Stromal cell of bone marrow (primary cell): ENCODE results near the gene CMSS1.

Experiments
- DNase-seq: peaks from one replicate; pipeline ENCODE4 v3.0.0-alpha.2; 2012; ENCODE audit warnings: low read depth

CMSS1 gene

DNA sequence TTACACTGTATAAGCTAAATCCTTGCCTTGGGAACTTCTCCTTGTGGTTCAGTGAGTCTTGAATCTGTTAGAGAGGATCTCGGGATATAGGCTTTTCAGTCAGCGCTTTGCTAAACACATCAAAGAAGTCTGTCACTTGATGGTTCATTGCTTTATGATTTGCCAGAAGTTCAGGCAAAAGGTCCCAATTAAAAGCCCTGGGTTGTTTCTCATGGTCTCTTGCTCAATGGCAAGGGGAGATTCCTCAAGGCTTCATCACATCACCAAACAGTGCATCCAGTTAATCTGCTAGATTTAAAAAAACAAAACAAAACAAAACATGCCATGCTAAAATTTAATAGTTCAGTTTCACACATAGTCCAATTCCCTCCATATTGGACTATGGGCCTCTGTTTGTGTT is 181.9 kb downstream of the CMSS1 start:
- no peak for DNase-seq

DNA sequence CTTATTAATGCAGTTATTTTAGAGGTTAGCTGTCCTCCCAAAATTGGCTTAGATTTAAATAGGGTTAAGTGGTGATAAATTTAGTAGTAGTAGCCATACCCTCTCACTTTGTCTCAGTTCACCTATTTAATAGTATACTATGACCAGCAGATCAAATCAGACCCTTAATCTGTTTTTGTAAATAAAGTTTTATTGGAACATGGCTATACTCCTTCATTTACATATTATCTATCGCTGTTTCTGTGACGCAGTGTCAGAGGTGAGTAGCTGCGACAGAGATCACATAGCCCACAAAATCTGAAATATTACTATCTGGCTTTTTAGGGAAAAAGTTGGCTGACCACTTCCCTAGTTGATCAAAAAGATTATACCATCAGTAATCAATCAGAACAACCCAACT is 183.4 kb downstream of the CMSS1 start:
- no peak for DNase-seq

DNA sequence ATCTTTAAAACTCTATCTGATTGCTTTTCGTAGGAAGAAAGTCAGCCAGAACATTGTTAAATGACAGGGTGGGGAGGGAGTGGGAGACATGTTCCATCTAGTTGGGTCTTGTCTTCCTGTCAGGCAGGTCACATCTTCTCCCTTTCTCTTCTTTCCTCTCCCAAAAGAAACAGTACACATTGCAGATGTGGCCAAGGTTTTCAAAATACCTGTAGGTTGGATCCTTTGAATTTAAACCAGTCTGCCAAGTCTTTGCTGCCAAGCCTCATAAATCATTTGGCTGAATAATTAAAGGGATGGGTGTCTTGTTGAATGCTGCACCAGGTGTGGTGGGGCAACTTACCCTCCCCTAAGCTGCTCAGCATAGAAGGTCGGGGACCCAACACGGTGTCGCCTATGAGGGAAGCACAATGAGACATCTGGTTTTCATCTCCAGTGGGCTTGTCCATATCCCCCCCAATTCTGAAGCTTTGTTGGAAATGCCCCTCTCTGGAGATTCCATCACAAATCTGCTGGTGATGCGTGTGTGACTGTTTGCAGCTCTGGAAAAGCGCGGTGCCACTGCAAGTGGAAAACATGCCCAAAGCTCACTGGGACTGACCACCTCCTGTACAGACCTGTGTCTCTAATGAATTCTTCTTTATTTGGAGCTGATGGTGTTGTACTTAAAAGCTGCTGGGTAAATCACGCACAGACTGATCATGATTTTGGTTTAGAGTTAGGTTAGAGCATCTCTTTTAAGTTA is 184.0 kb downstream of the CMSS1 start:
- no peak for DNase-seq

DNA sequence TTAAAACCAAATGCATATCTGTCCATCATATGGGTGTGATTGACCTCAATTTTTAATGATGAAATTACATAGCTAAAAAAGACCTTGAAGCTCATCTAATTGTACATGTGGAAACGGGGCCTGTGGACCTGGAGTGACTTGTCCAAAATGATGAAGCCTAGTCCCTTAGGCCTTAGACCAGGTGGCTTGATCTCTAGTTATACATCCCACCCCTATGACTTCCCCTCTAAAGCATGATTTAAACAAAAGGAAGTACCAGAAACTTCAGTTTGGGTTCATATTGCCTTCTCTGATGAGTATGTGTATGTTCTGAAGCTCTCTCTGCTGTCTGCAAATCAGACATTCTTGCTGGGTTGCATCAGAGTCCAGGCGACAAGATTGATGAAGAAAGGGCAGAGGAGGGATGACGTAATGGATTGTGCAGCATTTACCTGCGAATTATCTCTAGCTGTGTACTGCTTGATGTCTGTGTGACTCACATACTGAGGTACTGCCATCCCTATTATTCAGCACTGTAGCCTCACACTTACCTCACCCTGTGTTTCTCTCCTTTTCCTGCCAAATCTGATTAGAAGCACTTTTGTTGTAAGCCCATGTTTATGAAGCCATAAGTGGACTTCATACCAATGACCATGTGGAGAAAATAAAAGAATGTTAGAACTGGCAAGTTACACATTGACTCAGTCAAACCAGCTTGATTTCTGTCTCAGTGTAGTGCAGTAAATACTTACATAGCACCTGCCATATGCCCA is 185.1 kb downstream of the CMSS1 start:
- no peak for DNase-seq

DNA sequence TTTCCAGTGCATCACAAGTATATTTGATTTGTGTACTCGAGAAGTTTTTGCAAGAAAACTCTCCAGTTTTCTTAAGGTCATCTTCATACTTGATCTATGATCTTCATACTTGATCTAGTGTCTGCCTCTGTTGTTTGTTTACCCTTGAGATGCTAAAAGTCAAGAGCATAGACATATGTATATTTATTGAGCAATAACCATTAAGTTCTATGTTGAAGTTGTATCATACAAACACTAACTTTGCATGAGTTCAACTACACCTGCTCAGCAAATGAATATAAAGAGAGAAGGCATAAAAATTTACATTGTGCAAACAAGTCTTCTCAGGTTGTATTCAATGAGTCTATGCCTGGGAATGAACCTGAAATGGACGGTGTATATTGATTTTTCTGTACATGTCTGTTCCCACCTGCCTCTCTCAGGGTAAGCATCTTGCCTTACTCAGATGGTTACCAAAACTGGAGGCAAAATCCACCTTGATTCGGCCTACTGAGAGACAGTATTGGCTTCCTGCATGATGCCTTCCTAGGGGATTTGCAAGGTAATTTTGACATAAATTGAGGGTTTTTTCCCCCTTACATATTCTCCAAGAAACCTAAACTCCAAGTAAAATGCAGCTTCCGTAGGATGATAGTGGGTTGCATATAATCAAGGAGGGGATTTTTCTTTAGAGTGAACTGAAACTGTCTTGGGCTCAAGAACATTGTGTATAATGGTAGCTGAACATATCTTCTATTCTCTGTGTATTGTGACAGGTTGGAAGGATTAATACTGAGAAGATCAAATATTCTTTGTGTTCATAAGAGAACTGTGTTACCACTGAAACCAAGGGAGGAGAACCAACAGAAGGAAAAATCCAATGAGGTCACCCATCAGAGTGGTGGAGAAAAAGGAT is 186.2 kb downstream of the CMSS1 start:
- no peak for DNase-seq

DNA sequence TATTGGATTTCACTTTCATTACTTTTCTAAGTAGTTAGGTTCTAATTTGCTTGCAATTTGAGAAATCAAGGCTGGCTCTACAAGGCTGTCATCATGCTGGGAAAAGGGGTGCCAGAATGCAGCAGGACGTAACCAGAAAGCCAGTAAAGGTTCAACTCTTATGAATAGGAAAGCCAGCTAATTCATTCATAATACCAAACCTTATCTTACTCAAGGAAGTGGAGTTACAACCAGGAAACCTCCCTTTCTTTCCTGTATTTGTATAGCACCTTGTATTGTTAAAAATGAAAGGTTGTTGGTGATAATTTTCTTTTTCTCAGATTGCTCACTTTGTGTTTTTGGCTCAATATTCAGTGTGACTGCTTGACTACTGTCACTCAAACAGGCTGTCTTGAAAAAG is 187.3 kb downstream of the CMSS1 start:
- no peak for DNase-seq

DNA sequence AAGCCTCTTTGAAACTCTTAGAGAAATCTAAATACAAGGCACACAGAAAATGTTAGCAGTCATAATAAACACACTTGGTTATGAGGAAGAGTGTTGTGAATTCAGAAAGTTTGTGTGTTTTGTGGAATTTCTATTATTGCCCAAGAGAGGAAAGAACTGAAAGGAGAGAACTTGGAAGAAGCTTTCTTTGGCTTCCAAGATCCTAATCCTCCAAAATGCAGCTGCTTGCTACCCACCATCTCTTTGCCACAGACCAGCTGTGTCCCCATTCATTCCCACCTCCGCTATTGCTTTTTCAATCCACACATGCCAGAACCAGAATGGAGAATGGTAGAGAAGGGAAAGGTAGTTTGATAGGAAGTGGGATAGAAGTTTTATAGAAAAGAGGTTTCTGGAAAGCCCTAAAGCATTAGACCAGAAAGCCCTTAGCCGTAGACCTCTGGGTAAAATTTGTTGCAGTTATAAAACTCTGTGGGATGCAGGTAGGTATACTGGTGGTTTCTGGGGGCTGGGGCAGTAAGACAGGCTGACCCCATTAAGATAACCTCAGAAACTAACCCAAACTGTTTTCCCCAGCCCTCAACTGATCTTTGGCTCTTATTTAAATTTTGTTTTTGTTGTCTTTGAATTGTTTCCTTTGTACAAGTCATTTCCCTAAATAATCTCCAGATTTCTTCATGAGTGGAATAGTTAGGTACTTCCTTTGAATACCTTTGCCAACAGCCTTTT is 188.2 kb downstream of the CMSS1 start:
- DNase-seq = no peak

DNA sequence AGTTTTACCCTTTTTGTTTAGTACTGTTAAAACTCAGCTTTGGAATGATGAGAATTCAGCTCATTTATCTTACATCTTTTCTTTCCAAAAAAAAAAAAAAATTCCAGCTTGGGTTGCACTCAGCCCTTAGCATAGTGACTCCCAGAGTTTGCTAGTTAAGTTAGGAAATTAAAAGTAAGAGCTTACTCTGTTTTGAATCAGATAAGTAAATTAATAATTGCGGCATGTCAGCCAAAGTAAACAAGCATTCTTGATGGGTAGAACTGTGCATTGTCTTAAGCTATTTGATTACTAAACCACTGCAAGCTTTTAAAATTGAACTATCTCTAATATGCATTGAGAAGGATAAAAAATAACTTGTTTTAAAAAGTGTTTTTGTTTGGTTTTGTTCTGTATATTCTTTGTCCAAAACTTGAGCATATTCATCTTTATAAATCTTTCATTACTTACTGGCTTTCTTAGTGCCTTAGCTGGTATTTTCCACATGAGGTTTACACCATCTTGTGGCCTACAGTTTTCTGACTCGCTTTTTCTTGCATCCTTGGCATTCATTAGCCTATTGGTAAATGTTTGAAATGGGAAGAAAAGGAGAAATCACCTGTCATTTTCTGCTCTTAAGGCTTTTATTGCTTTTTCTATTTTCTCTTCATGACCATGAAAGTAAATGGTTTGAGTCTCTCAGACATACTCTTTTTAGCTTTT is 189.1 kb downstream of the CMSS1 start:
- DNase-seq = peak; percentile 44

DNA sequence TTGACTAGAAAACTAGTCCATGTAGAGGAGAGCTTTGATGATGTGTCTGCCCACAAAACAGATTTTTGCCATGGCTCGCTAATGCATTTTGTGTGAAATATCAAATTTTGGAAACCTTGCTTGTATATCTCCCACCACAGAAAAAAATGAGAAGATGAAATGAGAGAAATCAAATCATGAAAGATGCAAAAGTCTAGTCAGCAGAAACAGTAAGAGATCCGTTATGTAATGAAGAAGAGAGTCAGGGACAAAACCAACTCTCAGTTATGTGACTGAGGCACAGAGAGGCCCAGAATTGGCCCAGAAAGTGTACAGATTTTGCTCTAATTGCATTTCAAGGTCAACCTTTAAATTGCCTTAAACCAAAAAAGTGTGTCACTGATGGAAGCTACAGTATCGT is 189.7 kb downstream of the CMSS1 start:
- no peak for DNase-seq

DNA sequence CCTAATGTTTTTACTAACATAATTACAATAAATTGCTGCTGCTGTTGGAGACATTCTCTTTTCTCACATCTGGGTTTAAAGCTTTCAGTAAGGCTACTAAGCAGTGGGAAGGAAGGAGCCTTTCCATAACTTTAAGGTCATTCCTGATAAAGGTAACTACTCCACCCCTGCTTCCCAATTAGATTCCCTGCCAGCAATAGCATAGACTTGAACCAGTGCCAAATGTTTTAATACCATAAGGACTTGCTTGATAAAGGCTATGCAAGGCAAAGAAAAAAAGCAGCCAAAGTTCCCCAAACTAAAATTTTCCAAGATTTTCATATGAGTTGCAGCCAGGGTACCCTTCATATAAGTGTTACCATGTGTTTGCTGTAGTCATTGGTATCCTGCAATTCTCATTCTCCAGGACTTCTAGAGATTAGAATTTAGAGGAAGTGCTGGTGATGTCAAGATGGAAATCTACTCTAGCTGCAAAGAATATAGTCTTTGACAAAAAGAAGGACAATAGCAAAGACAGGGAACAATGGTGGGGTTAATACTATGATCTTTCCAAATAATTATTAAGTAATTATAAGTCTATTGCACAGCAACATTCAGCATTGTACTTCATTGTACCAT is 190.5 kb downstream of the CMSS1 start:
- no peak for DNase-seq

DNA sequence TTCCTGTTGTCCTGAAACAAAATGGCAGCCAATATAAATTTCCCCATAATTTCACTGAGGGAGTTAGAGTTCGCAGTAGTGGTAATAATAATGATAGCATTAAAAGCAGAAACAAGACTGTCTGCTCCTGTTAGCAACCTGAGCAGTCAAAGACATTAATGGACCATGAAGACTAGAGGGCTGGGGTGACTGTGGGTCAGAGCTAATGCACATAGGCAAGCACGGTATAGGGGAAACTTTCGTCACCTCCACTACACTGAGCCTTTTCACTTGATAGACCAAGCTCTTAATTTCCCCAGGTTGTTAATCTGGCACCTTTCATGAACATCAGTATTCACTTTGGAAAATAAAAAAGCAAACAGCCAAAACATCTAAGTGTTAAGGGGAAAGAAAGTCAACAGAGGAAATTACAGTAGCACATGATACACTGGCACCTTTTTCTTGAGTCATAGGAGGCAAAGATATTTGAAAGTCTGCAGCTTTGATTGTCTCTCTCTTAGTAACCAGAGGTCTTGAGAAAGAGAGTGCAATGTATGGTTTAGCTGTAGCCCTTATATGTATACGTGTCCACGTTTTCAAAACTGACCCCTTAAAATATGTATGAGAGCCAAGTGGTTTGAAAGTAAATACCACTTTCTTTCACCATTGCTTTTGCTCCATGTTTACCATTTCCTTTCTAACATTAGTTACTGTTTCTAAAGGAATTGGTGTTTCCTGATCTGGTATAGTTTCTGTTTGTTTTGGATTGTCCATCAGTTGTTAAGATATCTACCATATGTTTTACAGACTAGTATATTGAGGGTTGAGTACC is 191.8 kb downstream of the CMSS1 start:
- no peak for DNase-seq

DNA sequence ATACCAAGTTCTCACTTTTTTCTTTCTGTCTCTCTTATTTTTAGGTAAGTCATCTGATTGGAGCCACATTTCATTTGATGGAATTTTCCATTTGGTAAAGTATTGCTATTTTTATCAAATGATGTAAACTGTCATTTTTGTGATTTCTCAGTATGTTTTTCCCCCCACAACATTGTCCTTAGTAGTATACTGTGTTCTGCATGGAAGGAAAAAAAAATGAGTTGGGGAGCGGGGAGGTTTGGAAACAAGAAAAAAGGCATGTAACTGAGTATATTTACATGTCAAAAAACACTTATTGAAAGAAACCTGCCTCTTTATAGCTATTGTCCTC is 192.4 kb downstream of the CMSS1 start:
- no peak for DNase-seq

DNA sequence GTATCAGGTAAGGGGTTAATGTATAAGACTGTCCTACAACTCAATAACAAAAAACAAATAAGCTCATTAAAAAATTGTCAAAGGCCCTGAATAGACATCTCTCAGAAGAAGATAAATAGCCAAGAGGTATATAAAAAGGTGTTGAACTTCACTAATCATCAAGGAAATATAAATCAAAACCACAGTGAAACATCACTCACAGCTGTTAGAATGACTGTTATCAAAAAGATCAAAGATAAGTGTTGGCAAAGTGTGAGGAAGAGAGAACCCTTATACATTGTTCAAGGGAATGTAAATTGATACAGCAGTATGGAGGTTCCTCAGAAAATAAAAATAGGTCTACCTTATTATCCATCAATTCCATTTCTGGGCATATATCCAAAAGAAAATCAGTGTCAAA is 201.1 kb downstream of the CMSS1 start:
- no peak for DNase-seq

DNA sequence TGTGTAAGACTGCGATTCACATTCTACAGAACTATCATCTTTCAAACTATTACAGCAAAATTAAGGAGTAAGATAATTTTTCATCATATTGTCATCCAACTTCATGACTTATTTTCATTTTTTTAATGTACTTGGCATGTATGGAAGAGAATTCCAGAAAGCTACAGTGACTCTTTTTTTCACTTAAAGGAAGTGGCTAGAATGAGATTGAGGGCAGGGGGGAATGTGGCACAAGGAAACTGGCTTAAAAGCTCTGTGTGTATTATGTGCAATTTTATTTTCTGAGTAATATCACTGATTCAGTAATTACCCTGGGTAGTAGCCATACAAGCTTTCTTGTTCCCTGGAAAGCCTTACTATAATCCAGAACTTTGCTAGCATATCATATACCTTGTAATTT is 202.1 kb downstream of the CMSS1 start:
- DNase-seq = no peak

DNA sequence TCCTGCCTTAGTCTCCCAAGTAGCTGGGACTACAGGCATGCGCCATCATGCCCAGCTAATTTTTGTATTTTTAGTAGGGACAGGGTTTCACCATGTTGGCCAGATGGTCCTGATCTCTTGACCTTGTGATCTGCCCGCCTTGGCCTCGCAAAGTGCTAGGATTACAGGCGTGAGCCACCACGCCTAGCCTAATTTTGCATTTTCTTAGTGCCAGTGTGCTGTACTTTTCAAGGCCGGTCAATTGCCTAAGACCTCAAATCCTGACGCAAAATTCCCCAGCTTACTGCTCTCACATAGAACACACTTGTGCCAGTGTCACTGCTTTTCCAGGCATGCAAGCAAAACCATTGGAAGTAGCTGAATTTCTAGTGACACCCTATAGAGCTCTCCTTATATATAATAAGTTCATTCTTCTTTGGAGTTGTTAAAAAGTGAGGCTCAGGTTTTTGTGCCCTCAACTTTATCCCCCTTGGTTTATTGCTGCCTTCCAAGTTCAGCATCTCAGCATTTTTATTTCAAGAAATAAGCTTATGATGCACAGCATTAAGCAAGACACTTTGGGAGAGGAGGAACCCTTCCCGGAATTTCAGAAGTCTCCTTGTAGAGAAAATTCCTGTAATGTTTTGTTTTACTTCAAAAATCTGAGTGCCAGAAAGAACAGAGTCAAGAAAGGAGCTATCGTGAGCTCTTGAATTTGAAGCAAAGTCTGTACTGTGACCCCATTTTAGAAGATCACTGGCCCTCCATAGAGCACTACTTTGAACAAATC is 203.4 kb downstream of the CMSS1 start:
- DNase-seq = no peak

DNA sequence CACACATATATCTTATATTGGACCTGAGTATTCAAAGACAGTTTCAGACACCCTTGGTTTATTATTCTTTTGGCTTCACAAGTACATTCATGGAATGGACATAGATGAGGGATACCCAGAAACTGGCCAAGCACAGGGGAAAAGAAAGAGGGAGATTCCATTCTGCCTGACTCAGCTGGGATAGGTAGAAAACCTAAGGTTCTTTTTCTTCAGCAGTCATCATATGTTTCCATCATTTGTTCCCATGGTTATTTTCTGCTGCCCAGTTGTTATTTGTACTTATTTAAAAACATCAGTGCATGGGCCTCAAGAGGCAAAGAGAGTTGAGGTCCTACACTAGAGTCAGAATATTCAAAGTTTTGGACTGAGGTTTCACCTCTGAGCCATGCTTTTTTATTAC is 204.8 kb downstream of the CMSS1 start:
- DNase-seq = no peak

DNA sequence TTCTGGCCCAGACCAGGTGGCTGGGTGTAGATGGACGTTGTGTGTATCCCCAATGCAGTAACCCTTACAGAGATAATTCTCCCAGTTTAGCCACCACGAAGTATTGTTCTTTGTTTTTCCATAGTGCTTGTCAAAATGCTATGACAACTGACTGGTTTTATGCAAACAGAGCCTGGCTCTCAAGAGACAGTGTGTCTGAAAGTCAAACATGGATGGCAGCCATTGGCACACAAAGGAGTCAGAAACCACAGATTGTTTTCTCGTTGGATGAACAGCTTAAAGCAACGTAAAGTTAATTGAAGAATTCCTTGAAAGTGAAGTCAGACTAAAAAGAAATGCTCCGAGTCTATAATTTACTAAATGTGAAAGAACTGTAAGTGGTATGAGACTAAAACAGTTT is 205.5 kb downstream of the CMSS1 start:
- DNase-seq = peak; percentile 71

DNA sequence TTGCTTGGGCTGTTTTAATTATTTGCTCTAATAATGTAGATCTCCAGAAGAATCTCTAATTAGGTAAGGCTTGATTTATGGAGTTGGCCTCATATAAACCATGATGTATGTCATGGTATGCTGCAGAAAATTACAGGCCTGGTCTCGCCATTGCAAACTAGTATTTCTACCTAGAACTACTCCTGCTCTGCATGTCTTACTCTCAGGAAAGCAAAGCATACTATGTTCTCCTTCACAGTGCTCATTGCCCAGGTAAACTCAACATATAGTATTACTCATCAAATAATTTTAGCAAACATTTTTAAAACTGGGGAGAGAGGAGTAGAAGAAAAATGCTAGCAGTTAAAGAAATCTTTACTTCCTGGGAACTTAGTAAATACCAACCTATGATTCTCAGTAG is 205.9 kb downstream of the CMSS1 start:
- no peak for DNase-seq

DNA sequence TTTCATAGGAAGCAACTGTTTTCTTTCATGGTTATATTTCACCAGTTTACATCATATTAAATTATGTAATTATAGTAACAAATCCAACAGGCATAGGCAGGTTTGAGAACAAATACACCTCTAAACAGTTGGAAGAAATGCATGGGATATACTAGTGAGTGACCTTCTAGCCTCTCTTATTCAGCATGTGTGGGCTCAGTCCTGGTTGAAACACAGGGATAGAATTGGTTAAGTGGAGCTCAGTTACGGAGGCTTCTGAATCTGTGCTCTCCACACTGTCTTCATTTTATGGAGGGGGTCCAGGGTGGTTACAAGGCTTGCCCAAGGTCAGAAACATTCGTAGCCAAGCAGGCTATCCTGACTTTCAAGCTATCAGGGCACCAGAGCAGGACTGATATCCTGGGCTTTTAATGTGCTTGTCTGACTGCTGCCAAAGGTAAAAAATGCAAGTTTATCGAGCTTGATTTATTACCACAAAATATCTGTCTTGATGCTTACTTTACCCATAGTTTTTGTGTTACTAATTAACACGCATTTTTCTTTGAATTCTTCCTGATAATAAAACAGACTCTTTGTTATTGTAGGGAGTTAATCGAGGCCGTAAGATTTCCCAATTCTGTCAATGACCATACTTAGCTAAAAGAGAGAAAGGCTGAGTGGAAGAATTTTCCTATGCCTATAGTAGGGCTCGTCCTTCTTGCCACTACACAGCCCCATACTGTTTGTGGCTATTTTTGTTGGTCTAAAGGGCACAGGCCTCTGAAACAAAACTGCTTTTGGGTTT is 207.1 kb downstream of the CMSS1 start:
- DNase-seq = no peak
